ENCODE data around the gene ERO1B. TPM values are rescaled to one million over a fixed set of nuclear protein-coding genes. Genes with fewer than 3 reads are reported as not detected.

Gene ERO1B
- total RNA-seq, 2 donors from 2014 or later = 4.9 to 5.6 TPM

GRCh38 chr1:236185687-236186086 lies 96.1 kb downstream of the ERO1B start:
- TF ChIP-seq CTCF (conservative IDR thresholded peaks at IDR 0.05) = no peak
- Histone ChIP-seq H3K9me3 (ENCODE audit: control insufficient read depth, low read length) (no peaks in the 10 kb centered on the region), H3K4me3 (ENCODE audit: low read length) (no peak overlapping the region), H3K9ac (ENCODE audit: extremely low read depth, low read length, poor library complexity, severe bottlenecking) (no peak overlapping the region), H3K36me3 (ENCODE audit: control insufficient read depth, insufficient read depth, low read length) (no peaks in the 10 kb centered on the region), H3K4me1 (ENCODE audit: control insufficient read depth, insufficient read depth, low read length) (no peaks in the 10 kb centered on the region), H3K27ac (ENCODE audit: low read depth, low read length) (no peak overlapping the region), H3K27me3 (ENCODE audit: control insufficient read depth, insufficient read depth, low read length, poor library complexity, severe bottlenecking) (no peaks in the 10 kb centered on the region)
- Mint-ChIP-seq H3K27ac (no peak overlapping the region), H3K9me3 (peaks cover 7% of the 10 kb centered on the region), H3K4me1 (no peaks in the 10 kb centered on the region), H3K4me3 (no peak overlapping the region), H3K27me3 (ENCODE audit: insufficient read depth) (no peaks in the 10 kb centered on the region), H3K36me3 (ENCODE audit: low read depth) (peaks cover 2% of the 10 kb centered on the region)
- 92 to 100% methylated on average over 1 to 2 of the region's 4 CpGs for WGBS, 2 experiments (ENCODE audit: insufficient coverage in 1 of 2, insufficient read length in 1 of 2)
- DNase-seq = no peak

GRCh38 chr1:236181059-236181458 lies 100.7 kb downstream of the ERO1B start:
- no peaks in the 10 kb centered on the region for H3K27me3 ChIP-seq (ENCODE audit: control insufficient read depth, insufficient read depth, low read length, poor library complexity, severe bottlenecking)
- H3K36me3 Mint-ChIP-seq (ENCODE audit: low read depth) = no peaks in the 10 kb centered on the region
- H3K27ac Mint-ChIP-seq = no peak overlapping the region
- no peaks in the 10 kb centered on the region for H3K9me3 Mint-ChIP-seq
- H3K27me3 Mint-ChIP-seq (ENCODE audit: insufficient read depth) = no peaks in the 10 kb centered on the region
- H3K36me3 ChIP-seq (ENCODE audit: control insufficient read depth, insufficient read depth, low read length) = no peaks in the 10 kb centered on the region
- H3K4me1 Mint-ChIP-seq = peaks cover 4% of the 10 kb centered on the region
- H3K4me1 ChIP-seq (ENCODE audit: control insufficient read depth, insufficient read depth, low read length) = no peaks in the 10 kb centered on the region
- H3K27ac ChIP-seq (ENCODE audit: low read depth, low read length) = no peak overlapping the region
- no peaks in the 10 kb centered on the region for H3K9me3 ChIP-seq (ENCODE audit: control insufficient read depth, low read length)
- no peak overlapping the region for H3K9ac ChIP-seq (ENCODE audit: extremely low read depth, low read length, poor library complexity, severe bottlenecking)
- no peak for DNase-seq
- no peak overlapping the region for H3K4me3 Mint-ChIP-seq
- no peak overlapping the region for H3K4me3 ChIP-seq (ENCODE audit: low read length)
- WGBS, 2 experiments (ENCODE audit: insufficient coverage in 1 of 2, insufficient read length in 1 of 2) = 93 to 100% methylated on average over 1 to 3 of the region's 3 CpGs
- no peak for TF ChIP-seq CTCF (conservative IDR thresholded peaks at IDR 0.05)

- TF ChIP-seq CTCF (conservative IDR thresholded peaks at IDR 0.05) = no peak
- no peaks in the 10 kb centered on the region for H3K27me3 ChIP-seq (ENCODE audit: control insufficient read depth, insufficient read depth, low read length, poor library complexity, severe bottlenecking)
- no peak overlapping the region for H3K4me3 ChIP-seq (ENCODE audit: low read length)
- H3K27ac ChIP-seq (ENCODE audit: low read depth, low read length) = no peak overlapping the region
- 95% methylated on average over 6 of the region's 6 CpGs for WGBS, 2 experiments (ENCODE audit: insufficient coverage in 1 of 2, insufficient read length in 1 of 2)
- no peak overlapping the region for H3K9ac ChIP-seq (ENCODE audit: extremely low read depth, low read length, poor library complexity, severe bottlenecking)
- no peaks in the 10 kb centered on the region for H3K36me3 Mint-ChIP-seq (ENCODE audit: low read depth)
- no peak overlapping the region for H3K4me3 Mint-ChIP-seq
- H3K4me1 Mint-ChIP-seq = peaks cover 12% of the 10 kb centered on the region
- H3K36me3 ChIP-seq (ENCODE audit: control insufficient read depth, insufficient read depth, low read length) = no peaks in the 10 kb centered on the region
- H3K9me3 ChIP-seq (ENCODE audit: control insufficient read depth, low read length) = no peaks in the 10 kb centered on the region
- H3K27me3 Mint-ChIP-seq (ENCODE audit: insufficient read depth) = no peaks in the 10 kb centered on the region
- DNase-seq = no peak
- H3K4me1 ChIP-seq (ENCODE audit: control insufficient read depth, insufficient read depth, low read length) = no peaks in the 10 kb centered on the region
- no peaks in the 10 kb centered on the region for H3K9me3 Mint-ChIP-seq
- H3K27ac Mint-ChIP-seq = no peak overlapping the region
These were observed 102.1 kb downstream of the ERO1B start for GRCh38 chr1:236179634-236180033.
